ENCODE data around the gene ABHD3. TPM values are rescaled to one million over a fixed set of nuclear protein-coding genes. Genes with fewer than 3 reads are reported as not detected.
"Not testable (repeated sequence)": the region's sequence is repeated elsewhere in the genome, so short reads cannot be mapped to it uniquely, and the experiment has no call there.

Gene ABHD3
- total and polyA plus RNA-seq, 4 donors = 10.2 to 26.0 (median 24.3) TPM

GRCh38 chr18:21634588-21635199 lies 69.9 kb downstream of the ABHD3 start:
- Histone ChIP-seq H3K4me3 (ENCODE audit: low read depth, low read length) (no peak overlapping the region), H3K36me3 (ENCODE audit: control insufficient read depth, insufficient read depth, low read length) (peaks cover 19% of the 10 kb centered on the region), H3K9me3 (ENCODE audit: control insufficient read depth, insufficient read depth, low read length) (no peaks in the 10 kb centered on the region), H3K4me1 (ENCODE audit: control insufficient read depth, insufficient read depth, low read length) (no peaks in the 10 kb centered on the region), H3K27me3 (ENCODE audit: control insufficient read depth, insufficient read depth, low read length) (no peaks in the 10 kb centered on the region), H3K27ac (ENCODE audit: low read depth, low read length) (no peak overlapping the region)
- DNase-seq (ENCODE audit: low read depth in 4 of 6, low spot score in 6 of 6) = no peak
- 90% methylated on average over 3 of the region's 4 CpGs for WGBS (ENCODE audit: insufficient coverage)

- peak in 2 of 6 donors; percentile 6 to 10 for DNase-seq (ENCODE audit: low read depth in 4 of 6, low spot score in 6 of 6)
- H3K36me3 ChIP-seq (ENCODE audit: control insufficient read depth, insufficient read depth, low read length) = peaks cover 24% of the 10 kb centered on the region
- no CpG with 5 or more reads among the region's 1 CpG for WGBS (ENCODE audit: insufficient coverage)
- no peaks in the 10 kb centered on the region for H3K4me1 ChIP-seq (ENCODE audit: control insufficient read depth, insufficient read depth, low read length)
- H3K4me3 ChIP-seq (ENCODE audit: low read depth, low read length) = no peak overlapping the region
- no peaks in the 10 kb centered on the region for H3K27me3 ChIP-seq (ENCODE audit: control insufficient read depth, insufficient read depth, low read length)
- H3K27ac ChIP-seq (ENCODE audit: low read depth, low read length) = no peak overlapping the region
- no peaks in the 10 kb centered on the region for H3K9me3 ChIP-seq (ENCODE audit: control insufficient read depth, insufficient read depth, low read length)
These were observed 72.2 kb downstream of the ABHD3 start for GRCh38 chr18:21632393-21632792.

GRCh38 chr18:21629089-21629832 lies 75.3 kb downstream of the ABHD3 start:
- peaks cover 48% of the 10 kb centered on the region for H3K36me3 ChIP-seq (ENCODE audit: control insufficient read depth, insufficient read depth, low read length)
- no peak for DNase-seq (ENCODE audit: low read depth in 4 of 6, low spot score in 6 of 6)
- no peak overlapping the region for H3K4me3 ChIP-seq (ENCODE audit: low read depth, low read length)
- no peaks in the 10 kb centered on the region for H3K4me1 ChIP-seq (ENCODE audit: control insufficient read depth, insufficient read depth, low read length)
- no peaks in the 10 kb centered on the region for H3K9me3 ChIP-seq (ENCODE audit: control insufficient read depth, insufficient read depth, low read length)
- no peak overlapping the region for H3K27ac ChIP-seq (ENCODE audit: low read depth, low read length)
- H3K27me3 ChIP-seq (ENCODE audit: control insufficient read depth, insufficient read depth, low read length) = no peaks in the 10 kb centered on the region
- 95% methylated on average over 3 of the region's 9 CpGs for whole genome bisulfite sequencing (ENCODE audit: insufficient coverage)

- H3K36me3 ChIP-seq (ENCODE audit: control insufficient read depth, insufficient read depth, low read length) = peaks cover 35% of the 10 kb centered on the region
- not testable (repeated sequence) for DNase-seq (ENCODE audit: low read depth in 4 of 6, low spot score in 6 of 6)
- 97% methylated on average over 6 of the region's 9 CpGs for WGBS (ENCODE audit: insufficient coverage)
These were observed 82.9 kb downstream of the ABHD3 start for GRCh38 chr18:21621640-21622039.

GRCh38 chr18:21612125-21613039 lies 92.2 kb downstream of the ABHD3 start, which contains the start of gene SNRPD1:
SNRPD1 (plus strand) TSS chr18:21612314; CDS start chr18:21612430, 116 bp downstream.
- WGBS (ENCODE audit: insufficient coverage) = under 1% methylated on average over 52 of the region's 59 CpGs
- H3K9me3 ChIP-seq (ENCODE audit: control insufficient read depth, insufficient read depth, low read length) = no peaks in the 10 kb centered on the region
- peaks cover 12% of the 10 kb centered on the region for H3K4me1 ChIP-seq (ENCODE audit: control insufficient read depth, insufficient read depth, low read length)
- peak within 1 kb of the TSS; percentile 89 for H3K27ac ChIP-seq (ENCODE audit: low read depth, low read length)
- no peaks in the 10 kb centered on the region for H3K27me3 ChIP-seq (ENCODE audit: control insufficient read depth, insufficient read depth, low read length)
- peak; percentile 79 to 97 (median 86) for DNase-seq (ENCODE audit: low read depth in 4 of 6, low spot score in 6 of 6)
- H3K36me3 ChIP-seq (ENCODE audit: control insufficient read depth, insufficient read depth, low read length) = peaks cover 8% of the 10 kb centered on the region
- peak within 1 kb of the TSS; percentile 80 for H3K4me3 ChIP-seq (ENCODE audit: low read depth, low read length)

More at GRCh38 chr18:21621640-21622039, 82.9 kb downstream of the ABHD3 start:
- not testable (repeated sequence) for H3K4me1 ChIP-seq (ENCODE audit: control insufficient read depth, insufficient read depth, low read length); H3K27me3 ChIP-seq (ENCODE audit: control insufficient read depth, insufficient read depth, low read length); H3K4me3 ChIP-seq (ENCODE audit: low read depth, low read length); H3K9me3 ChIP-seq (ENCODE audit: control insufficient read depth, insufficient read depth, low read length); H3K27ac ChIP-seq (ENCODE audit: low read depth, low read length)

- not testable (repeated sequence) for H3K27ac ChIP-seq (ENCODE audit: low read depth, low read length); H3K9me3 ChIP-seq (ENCODE audit: control insufficient read depth, insufficient read depth, low read length); H3K36me3 ChIP-seq (ENCODE audit: control insufficient read depth, insufficient read depth, low read length); H3K27me3 ChIP-seq (ENCODE audit: control insufficient read depth, insufficient read depth, low read length)
- H3K4me3 ChIP-seq (ENCODE audit: low read depth, low read length) = peak overlapping the region; percentile 80
- 58% methylated on average over 24 of the region's 30 CpGs for WGBS (ENCODE audit: insufficient coverage)
- DNase-seq (ENCODE audit: low read depth in 4 of 6, low spot score in 6 of 6) = peak in 1 of 6 donors; percentile 6
- H3K4me1 ChIP-seq (ENCODE audit: control insufficient read depth, insufficient read depth, low read length) = peaks cover 12% of the 10 kb centered on the region
These were observed 93.0 kb downstream of the ABHD3 start for GRCh38 chr18:21611401-21612124.

- H3K4me1 ChIP-seq (ENCODE audit: control insufficient read depth, insufficient read depth, low read length) = peaks cover 6% of the 10 kb centered on the region
- no peak overlapping the region for H3K4me3 ChIP-seq (ENCODE audit: low read depth, low read length)
- DNase-seq (ENCODE audit: low read depth in 4 of 6, low spot score in 6 of 6) = no peak
- H3K36me3 ChIP-seq (ENCODE audit: control insufficient read depth, insufficient read depth, low read length) = no peaks in the 10 kb centered on the region
- H3K27me3 ChIP-seq (ENCODE audit: control insufficient read depth, insufficient read depth, low read length) = no peaks in the 10 kb centered on the region
- no peak overlapping the region for H3K27ac ChIP-seq (ENCODE audit: low read depth, low read length)
- no peaks in the 10 kb centered on the region for H3K9me3 ChIP-seq (ENCODE audit: control insufficient read depth, insufficient read depth, low read length)
These were observed 99.4 kb downstream of the ABHD3 start for GRCh38 chr18:21605213-21605612.

- H3K27me3 ChIP-seq (ENCODE audit: control insufficient read depth, insufficient read depth, low read length) = no peaks in the 10 kb centered on the region
These were observed 99.9 kb downstream of the ABHD3 start for GRCh38 chr18:21604671-21605070.

GRCh38 chr18:21602299-21602587 lies 102.3 kb downstream of the ABHD3 start:
- Histone ChIP-seq H3K9me3 (ENCODE audit: control insufficient read depth, insufficient read depth, low read length) (no peaks in the 10 kb centered on the region), H3K4me1 (ENCODE audit: control insufficient read depth, insufficient read depth, low read length) (peaks cover 18% of the 10 kb centered on the region), H3K36me3 (ENCODE audit: control insufficient read depth, insufficient read depth, low read length) (no peaks in the 10 kb centered on the region), H3K27ac (ENCODE audit: low read depth, low read length) (no peak overlapping the region), H3K4me3 (ENCODE audit: low read depth, low read length) (no peak overlapping the region), H3K27me3 (ENCODE audit: control insufficient read depth, insufficient read depth, low read length) (no peaks in the 10 kb centered on the region)
- 100% methylated on average over 3 of the region's 5 CpGs for WGBS (ENCODE audit: insufficient coverage)
- no peak for DNase-seq (ENCODE audit: low read depth in 4 of 6, low spot score in 6 of 6)

More at GRCh38 chr18:21604671-21605070, 99.9 kb downstream of the ABHD3 start:
- no peak for DNase-seq (ENCODE audit: low read depth in 4 of 6, low spot score in 6 of 6)
- Histone ChIP-seq H3K4me3 (ENCODE audit: low read depth, low read length) (no peak overlapping the region), H3K27ac (ENCODE audit: low read depth, low read length) (no peak overlapping the region), H3K36me3 (ENCODE audit: control insufficient read depth, insufficient read depth, low read length) (no peaks in the 10 kb centered on the region), H3K4me1 (ENCODE audit: control insufficient read depth, insufficient read depth, low read length) (peaks cover 10% of the 10 kb centered on the region), H3K9me3 (ENCODE audit: control insufficient read depth, insufficient read depth, low read length) (no peaks in the 10 kb centered on the region)
- WGBS (ENCODE audit: insufficient coverage) = 70% methylated on average over 2 of the region's 2 CpGs
